ENCODE measurements around the gene ATP11A. TPM values are rescaled to one million over a fixed set of nuclear protein-coding genes. Genes with fewer than 3 reads are reported as not detected.

Gene ATP11A
- total RNA-seq, 2 experiments from 2014 or later: 42.1 to 50.7 TPM

GRCh38 chr13:112685896-112686295 lies 3.9 kb upstream of the ATP11A start:
- no peak for ATAC-seq
- DNase-seq: no peak
- no peaks in the 10 kb centered on the region for H3K27me3 Mint-ChIP-seq
- H3K9me3 Mint-ChIP-seq (ENCODE audit: low read depth): no peaks in the 10 kb centered on the region
- peaks cover 6% of the 10 kb centered on the region for H3K36me3 Mint-ChIP-seq (ENCODE audit: low read depth)
- H3K4me3 Mint-ChIP-seq: no peak overlapping the region
- H3K4me1 Mint-ChIP-seq: peaks cover 17% of the 10 kb centered on the region
- ChIA-PET CTCF (no interaction called here), POLR2A (no interaction called here)
- no peak overlapping the region for H3K27ac Mint-ChIP-seq
- intact Hi-C loops (cut with DNase I, micrococcal nuclease): loop anchor here (5.0 kb wide), 2 partner anchors 44 to 1441 kb away; no protein-coding TSS in a partner anchor

DNA sequence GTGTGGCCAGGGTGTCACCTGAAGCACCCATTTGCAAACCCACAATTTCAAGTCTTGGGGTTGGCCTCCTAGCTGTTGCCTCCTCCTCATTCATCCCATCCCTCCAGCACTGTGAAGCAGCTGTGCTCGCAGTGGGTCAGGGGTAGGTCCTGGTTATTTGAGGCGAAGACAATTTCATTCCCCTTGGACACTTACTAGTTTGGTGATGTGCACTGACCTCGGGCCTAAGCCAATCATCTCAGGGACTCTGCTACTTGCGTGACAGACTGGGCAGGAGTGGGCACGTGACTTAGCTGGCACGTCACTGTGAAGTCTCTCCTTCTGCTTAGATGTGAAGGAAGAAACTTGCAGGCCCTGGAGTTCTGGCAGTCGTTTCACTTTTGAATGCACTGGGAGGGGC lies 3.5 kb upstream of the ATP11A start:
- ATAC-seq (no peak), DNase-seq (no peak)
- CTCF ChIA-PET: no interaction called here
- Mint-ChIP-seq H3K9me3 (ENCODE audit: low read depth) (no peaks in the 10 kb centered on the region), H3K27me3 (no peaks in the 10 kb centered on the region), H3K4me3 (no peak overlapping the region), H3K4me1 (peaks cover 18% of the 10 kb centered on the region), H3K36me3 (ENCODE audit: low read depth) (peaks cover 6% of the 10 kb centered on the region), H3K27ac (no peak overlapping the region)
- intact Hi-C loops (cut with DNase I, micrococcal nuclease): loop anchor here (5.0 kb wide), 2 partner anchors 44 to 1441 kb away; no protein-coding TSS in a partner anchor
- POLR2A ChIA-PET: interaction anchor here (0.6 kb wide), 1 partner anchor 106 kb away, joined by 3 read pairs; no protein-coding TSS in a partner anchor

DNA sequence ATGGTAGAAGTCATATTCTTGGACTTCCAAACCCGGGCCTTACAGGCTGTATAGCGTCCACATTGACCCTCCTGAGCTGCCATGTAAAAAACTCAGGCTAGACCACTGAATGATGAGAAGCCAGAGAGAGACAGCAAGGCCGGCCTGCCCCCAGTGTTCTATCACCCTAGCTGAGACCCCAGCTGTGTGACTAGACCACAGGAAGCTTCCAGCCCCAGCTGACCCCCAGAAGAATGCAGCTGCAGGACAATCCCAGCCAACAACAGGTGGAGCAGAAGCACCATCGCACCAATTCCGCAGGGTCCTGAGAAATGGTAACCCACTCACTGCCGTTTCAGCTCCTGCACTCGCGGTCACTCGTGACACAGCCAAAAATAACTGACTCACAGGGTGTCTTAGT lies 2.9 kb upstream of the ATP11A start:
- no peak overlapping the region for H3K27ac Mint-ChIP-seq
- CTCF ChIA-PET: no interaction called here
- ATAC-seq: no peak

GRCh38 chr13:112687836-112688559 lies 1.8 kb upstream of the ATP11A start:
- no peak for ATAC-seq
- Mint-ChIP-seq H3K9me3 (ENCODE audit: low read depth) (no peaks in the 10 kb centered on the region), H3K4me3 (peak overlapping the region; percentile 74), H3K4me1 (peaks cover 34% of the 10 kb centered on the region), H3K27me3 (no peaks in the 10 kb centered on the region), H3K27ac (peak overlapping the region; percentile 91), H3K36me3 (ENCODE audit: low read depth) (peaks cover 6% of the 10 kb centered on the region)
- no peak for DNase-seq
- ChIA-PET POLR2A (interaction anchor here (0.6 kb wide), 1 partner anchor 23 kb away, joined by 3 read pairs; no protein-coding TSS in a partner anchor), CTCF (no interaction called here)
- intact Hi-C loops (cut with DNase I, micrococcal nuclease): loop anchor here (1.0 to 5.0 kb wide), 6 partner anchors 13 to 1975 kb away; partner anchors contain the start of gene ING1 (in 1 of the 2)

More for the DNA sequence above, 2.9 kb upstream of the ATP11A start:
- intact Hi-C loops (cut with DNase I, micrococcal nuclease): loop anchor here (5.0 kb wide), 2 partner anchors 45 to 1440 kb away; no protein-coding TSS in a partner anchor
- POLR2A ChIA-PET: interaction anchor here (0.6 kb wide), 1 partner anchor 107 kb away, joined by 3 read pairs; no protein-coding TSS in a partner anchor
- Mint-ChIP-seq H3K27me3 (no peaks in the 10 kb centered on the region), H3K9me3 (ENCODE audit: low read depth) (no peaks in the 10 kb centered on the region), H3K4me1 (peaks cover 24% of the 10 kb centered on the region), H3K4me3 (no peak overlapping the region), H3K36me3 (ENCODE audit: low read depth) (peaks cover 6% of the 10 kb centered on the region)
- no peak for DNase-seq

DNA sequence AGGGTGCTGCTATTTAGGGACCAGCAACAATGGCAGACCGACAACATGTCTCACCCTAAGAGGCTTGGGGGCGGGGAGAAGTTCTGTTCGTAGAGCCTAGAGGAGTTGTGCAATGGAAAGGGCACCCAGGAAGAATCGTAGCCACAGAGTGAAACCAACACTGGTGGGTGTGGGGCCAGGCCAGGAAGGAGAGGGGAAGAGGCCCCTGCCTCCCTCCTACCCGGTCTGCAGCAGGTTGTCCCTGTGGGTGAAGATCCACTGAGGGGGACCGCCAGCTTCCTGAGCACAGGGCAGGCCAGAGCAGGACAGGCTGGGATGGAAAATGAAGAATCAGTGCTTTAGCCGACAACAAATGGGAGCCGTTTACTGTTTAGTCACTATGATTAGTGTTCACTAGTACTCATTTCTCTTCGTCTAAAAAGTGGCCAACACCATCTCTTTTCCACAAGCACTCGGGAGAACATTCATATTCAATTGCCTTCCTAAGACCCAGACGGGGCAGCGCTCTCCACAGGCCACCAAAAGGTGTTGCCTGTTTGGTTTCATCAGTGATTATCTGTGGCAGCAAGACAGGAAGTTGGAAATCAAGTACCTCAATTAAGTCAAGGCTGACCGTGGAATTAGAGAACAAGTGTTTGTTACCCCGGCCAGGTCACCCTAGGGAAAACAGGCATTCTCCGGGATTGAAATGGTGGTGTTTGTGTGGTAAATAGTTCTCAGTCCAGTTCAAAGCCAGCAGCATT lies 1.1 kb upstream of the ATP11A start:
- ChIA-PET CTCF (interaction anchor here (1.0 kb wide), 1 partner anchor 30 kb away, joined by 4 read pairs; no protein-coding TSS in a partner anchor), POLR2A (no interaction called here)
- Mint-ChIP-seq H3K9me3 (ENCODE audit: low read depth) (no peaks in the 10 kb centered on the region), H3K36me3 (ENCODE audit: low read depth) (peaks cover 6% of the 10 kb centered on the region), H3K4me3 (peak overlapping the region; percentile 74), H3K27me3 (no peaks in the 10 kb centered on the region), H3K27ac (peak overlapping the region; percentile 91), H3K4me1 (peaks cover 41% of the 10 kb centered on the region)
- DNase-seq (peak; percentile 81), ATAC-seq (peak; percentile 47)
- intact Hi-C loops (cut with DNase I, micrococcal nuclease): loop anchor here (1.0 to 5.0 kb wide), 10 partner anchors 14 to 1976 kb away; partner anchors contain the start of genes CUL4A (in 1 of the 2), ING1 (in 1 of the 2), TFDP1 (in 1 of the 2) and TUBGCP3 (in 1 of the 2)

DNA sequence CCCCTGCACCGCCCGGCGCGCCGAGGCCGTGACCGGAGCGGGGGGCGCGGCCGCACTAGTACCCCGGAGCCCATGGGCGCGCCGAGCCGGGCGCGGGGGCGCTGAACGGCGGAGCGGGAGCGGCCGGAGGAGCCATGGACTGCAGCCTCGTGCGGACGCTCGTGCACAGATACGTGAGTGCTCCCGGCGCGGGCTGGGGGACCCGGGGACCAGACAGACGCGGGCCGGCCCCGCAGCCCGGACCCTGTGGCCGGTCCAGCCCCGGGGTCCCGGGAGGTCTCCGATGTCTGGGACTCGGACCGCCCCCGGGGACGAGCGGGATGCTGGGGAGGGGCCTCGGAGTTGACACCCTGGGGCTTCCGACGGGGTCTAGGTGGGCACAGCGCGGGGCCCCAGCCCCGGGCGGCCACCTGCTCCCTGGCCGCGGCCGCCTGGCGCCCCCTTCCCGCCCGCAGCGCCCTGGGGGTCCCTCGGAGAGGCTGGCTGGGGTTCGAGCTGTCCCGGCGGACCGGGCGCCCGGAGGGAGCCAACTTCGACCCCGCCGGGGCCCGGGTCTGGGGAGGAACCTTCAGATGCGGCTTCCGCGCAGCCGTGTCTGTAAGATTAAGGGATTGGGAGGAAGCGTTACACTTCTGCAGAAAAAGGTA lies 568 bp downstream of the ATP11A start:
- Mint-ChIP-seq H3K4me1 (peaks cover 56% of the 10 kb centered on the region), H3K27ac (peak overlapping the region; percentile 72), H3K4me3 (peak overlapping the region; percentile 84), H3K9me3 (ENCODE audit: low read depth) (no peaks in the 10 kb centered on the region), H3K27me3 (no peaks in the 10 kb centered on the region), H3K36me3 (ENCODE audit: low read depth) (peaks cover 6% of the 10 kb centered on the region)
- ATAC-seq (peak; percentile 1), DNase-seq (peak; percentile 49)
- CTCF ChIA-PET: no interaction called here
- POLR2A ChIA-PET: no interaction called here
- intact Hi-C loops (cut with DNase I, micrococcal nuclease): loop anchor here in 1 of 2 experiments (2.0 kb wide), 2 partner anchors 184 to 606 kb away; partner anchors contain the start of gene LAMP1

GRCh38 chr13:112692104-112692503 lies 2.3 kb downstream of the ATP11A start:
- peak overlapping the region; percentile 84 for H3K4me3 Mint-ChIP-seq
- peaks cover 6% of the 10 kb centered on the region for H3K36me3 Mint-ChIP-seq (ENCODE audit: low read depth)
- ATAC-seq (no peak), DNase-seq (no peak)
- H3K9me3 Mint-ChIP-seq (ENCODE audit: low read depth): no peaks in the 10 kb centered on the region
- CTCF ChIA-PET: interaction anchor here (1.1 kb wide), 1 partner anchor 14 kb away, joined by 3 read pairs; no protein-coding TSS in a partner anchor
- POLR2A ChIA-PET: no interaction called here
- peaks cover 57% of the 10 kb centered on the region for H3K4me1 Mint-ChIP-seq
- intact Hi-C loops (cut with DNase I, micrococcal nuclease): no loop called here
- H3K27ac Mint-ChIP-seq: no peak overlapping the region
- no peaks in the 10 kb centered on the region for H3K27me3 Mint-ChIP-seq

DNA sequence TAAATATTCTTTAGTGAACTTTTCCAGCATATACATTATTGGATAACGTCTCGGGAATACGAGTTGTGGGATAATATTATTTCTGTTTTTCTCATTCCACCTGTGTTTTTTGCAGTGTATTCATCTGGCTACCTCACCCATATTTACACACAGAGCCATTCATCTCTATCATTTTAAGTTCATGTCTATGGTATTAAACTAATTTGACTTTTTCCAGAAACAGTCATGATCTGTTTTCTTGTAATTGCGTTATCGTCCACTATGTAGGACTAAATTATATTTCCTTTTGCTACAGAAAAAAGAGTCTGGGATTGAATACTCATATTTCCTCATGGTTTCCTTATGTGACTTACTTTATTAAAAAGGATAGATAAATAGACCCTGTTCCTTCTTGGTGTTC lies 2.7 kb downstream of the ATP11A start:
- no peaks in the 10 kb centered on the region for H3K9me3 Mint-ChIP-seq (ENCODE audit: low read depth)
- ATAC-seq: no peak
- CTCF ChIA-PET: interaction anchor here (1.1 kb wide), 1 partner anchor 14 kb away, joined by 3 read pairs; no protein-coding TSS in a partner anchor

DNA sequence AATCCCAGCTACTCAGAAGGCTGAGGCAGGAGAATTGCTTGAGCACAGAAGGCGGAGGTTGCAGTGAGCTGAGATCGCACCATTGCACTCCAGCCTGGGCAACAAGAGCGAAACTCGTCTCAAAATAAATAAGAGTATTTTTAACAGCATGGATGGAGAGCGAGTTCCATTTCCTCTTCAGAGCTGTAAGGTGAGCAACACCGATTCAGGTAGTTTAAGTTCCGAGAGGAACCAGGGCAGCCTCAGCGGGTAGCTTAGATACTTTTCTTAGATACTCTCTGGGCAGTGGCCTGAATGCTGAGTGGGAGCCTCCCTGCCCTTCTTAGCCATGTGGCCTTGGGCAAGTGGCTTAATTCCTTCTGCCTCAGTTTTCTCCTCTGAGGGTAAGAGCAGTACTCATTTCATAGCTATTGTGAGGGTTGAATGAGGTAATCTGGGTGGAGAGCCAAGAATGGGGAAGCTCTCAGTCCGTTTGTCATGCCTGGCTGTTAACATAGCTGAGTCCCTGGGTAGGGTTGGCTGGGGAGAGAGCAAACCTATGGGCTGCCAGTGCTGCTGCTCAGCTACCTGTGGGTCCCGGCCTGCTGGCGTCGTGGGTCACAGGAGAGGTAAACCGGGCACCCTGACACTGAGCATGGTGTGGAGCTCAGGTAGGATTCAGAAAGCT lies 4.1 kb downstream of the ATP11A start:
- H3K27ac Mint-ChIP-seq: peak overlapping the region; percentile 16
- H3K4me1 Mint-ChIP-seq: peaks cover 51% of the 10 kb centered on the region
- H3K36me3 Mint-ChIP-seq (ENCODE audit: low read depth): peaks cover 6% of the 10 kb centered on the region
- H3K9me3 Mint-ChIP-seq (ENCODE audit: low read depth): no peaks in the 10 kb centered on the region
- no peak for DNase-seq
- ATAC-seq: no peak
- no peak overlapping the region for H3K4me3 Mint-ChIP-seq
- ChIA-PET POLR2A (interaction anchor here (0.6 to 0.8 kb wide), 2 partner anchors 18 to 151 kb away, joined by 3 to 5 read pairs; no protein-coding TSS in a partner anchor), CTCF (interaction anchor here (0.8 to 1.3 kb wide), 2 partner anchors 20 to 54 kb away, joined by 3 to 5 read pairs; no protein-coding TSS in a partner anchor)
- no peaks in the 10 kb centered on the region for H3K27me3 Mint-ChIP-seq
- intact Hi-C loops (cut with DNase I, micrococcal nuclease): no loop called here

More for the DNA sequence above, 2.7 kb downstream of the ATP11A start:
- POLR2A ChIA-PET: no interaction called here
- Mint-ChIP-seq H3K4me3 (peak overlapping the region; percentile 84), H3K4me1 (peaks cover 56% of the 10 kb centered on the region), H3K36me3 (ENCODE audit: low read depth) (peaks cover 3% of the 10 kb centered on the region), H3K27ac (no peak overlapping the region), H3K27me3 (no peaks in the 10 kb centered on the region)
- DNase-seq: no peak
- intact Hi-C loops (cut with DNase I, micrococcal nuclease): no loop called here

- Mint-ChIP-seq H3K4me1 (peaks cover 55% of the 10 kb centered on the region), H3K36me3 (ENCODE audit: low read depth) (peaks cover 6% of the 10 kb centered on the region), H3K27me3 (no peaks in the 10 kb centered on the region), H3K9me3 (ENCODE audit: low read depth) (no peaks in the 10 kb centered on the region), H3K4me3 (no peak overlapping the region), H3K27ac (no peak overlapping the region)
- ChIA-PET POLR2A (no interaction called here), CTCF (no interaction called here)
- no peak for DNase-seq
- no peak for ATAC-seq
- intact Hi-C loops (cut with DNase I, micrococcal nuclease): no loop called here
These were observed 5.3 kb downstream of the ATP11A start for GRCh38 chr13:112695121-112695520.

Data from activated CD4-positive, alpha-beta T cell treated with anti-CD3 and anti-CD28 coated beads for 36 hours (primary cell).